GM18858 (cell line): Measurements from ENCODE around the gene NLRP8.
"Not testable (repeated sequence)": the region's sequence is repeated elsewhere in the genome, so short reads cannot be mapped to it uniquely, and the experiment has no call there.

Source experiments
- ATAC-seq: cut with Tn5 transposase; IDR thresholded peaks from one replicate; pipeline ENCODE4 v1.9.1; 2021; ENCODE audit not compliant: unreplicated experiment

The NLRP8 gene

DNA sequence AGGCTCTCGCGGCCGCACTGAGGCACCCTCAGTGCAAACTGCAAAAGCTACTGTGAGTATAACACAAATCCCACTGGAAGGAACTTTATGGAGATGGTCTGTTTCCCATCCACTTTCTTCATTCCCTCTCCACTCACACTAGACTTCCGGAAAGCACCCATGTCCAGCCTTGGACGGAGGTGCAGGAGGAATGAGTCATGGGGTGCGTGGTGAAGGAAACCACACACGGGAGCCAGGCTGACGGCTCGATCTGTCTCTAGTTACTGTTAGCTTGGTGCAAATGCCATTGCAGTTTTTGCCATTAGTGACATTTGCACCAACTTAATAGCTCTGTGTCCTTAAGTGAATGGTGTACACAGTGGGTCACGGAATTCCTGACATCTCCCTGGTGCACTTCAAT, 14.6 kb downstream of the NLRP8 start:
- ATAC-seq: no peak

DNA sequence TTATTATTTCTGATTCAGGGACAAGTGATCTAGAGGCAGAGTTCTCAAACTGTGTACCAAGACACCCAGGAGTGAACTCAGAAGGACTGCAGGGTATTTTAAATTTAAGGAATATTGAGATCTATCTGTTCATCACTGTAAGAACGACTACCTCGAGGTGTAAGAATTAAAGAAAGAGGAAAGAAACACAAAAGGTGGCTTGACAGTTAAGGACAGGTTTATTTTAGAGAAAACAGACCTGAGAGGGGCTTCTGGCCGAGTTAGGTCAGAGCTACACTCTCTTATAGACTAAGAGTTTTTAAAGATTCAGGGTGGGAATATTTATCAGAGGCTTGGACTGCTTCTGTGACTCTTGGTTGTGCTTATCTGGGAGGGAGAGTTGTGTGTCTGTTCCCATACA, 26.4 kb downstream of the NLRP8 start:
- no peak for ATAC-seq

DNA sequence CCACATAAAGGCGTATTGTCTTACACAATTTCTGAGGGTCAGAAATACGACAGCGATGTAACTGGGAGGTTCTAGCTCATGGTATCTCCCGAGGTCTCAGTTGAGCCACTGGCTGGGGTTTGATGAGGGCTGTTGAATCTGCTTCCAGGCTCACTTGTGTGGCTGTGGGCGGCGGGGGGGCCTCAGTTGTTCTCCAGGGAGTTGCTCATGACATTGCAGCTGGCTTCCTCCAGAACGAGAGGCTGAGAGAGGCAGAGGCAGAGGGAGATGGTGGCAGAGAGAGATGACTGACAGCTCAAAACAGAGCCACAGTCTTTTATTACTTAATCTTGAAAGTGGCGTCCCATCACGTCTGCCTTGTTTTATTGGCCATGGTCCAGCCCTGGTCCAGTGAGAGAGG, 32.8 kb downstream of the NLRP8 start:
- ATAC-seq: no peak

DNA sequence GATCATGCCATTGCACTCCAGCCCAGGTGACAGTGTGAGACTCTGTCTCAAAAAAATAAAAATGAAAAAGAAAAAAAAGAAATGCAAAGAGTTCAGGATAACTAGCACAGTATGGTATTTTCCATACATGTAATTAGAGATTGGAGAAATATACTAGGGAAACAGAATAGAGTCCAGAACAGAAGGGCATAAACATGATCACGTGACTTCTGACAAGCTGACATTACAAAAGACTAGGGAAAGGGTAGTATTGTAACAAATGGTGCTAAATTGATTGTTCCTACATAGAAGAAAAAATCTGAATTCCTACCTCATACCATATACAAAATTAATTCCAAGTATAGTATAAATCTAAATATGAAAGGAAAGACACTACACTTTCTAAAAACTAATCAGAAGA, 37.6 kb downstream of the NLRP8 start:
- ATAC-seq: no peak

DNA sequence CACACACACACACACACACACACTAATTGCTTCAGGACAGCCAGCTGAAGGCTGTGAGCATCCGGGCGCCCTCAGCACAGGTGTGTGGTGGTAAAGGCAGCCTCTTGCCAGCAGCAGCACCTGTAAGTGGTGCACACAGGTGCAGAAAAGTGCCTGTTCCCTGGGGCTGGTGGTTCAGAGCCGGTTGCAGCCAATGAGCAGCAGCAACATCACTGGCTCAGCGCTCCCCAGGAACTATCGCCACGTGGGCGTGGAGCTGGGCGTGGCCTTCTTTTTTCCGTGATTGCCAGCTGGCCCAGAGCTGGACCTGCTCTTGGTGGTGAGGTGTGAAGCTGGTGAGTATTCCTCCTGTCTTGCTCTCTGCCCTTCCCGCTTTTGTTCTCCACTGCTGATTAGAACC, 38.9 kb downstream of the NLRP8 start, which contains the start of gene NLRP5:
NLRP5 (plus strand) TSS at position 289 of the 400 bp plus-strand sequence.
- ATAC-seq: no peak

DNA sequence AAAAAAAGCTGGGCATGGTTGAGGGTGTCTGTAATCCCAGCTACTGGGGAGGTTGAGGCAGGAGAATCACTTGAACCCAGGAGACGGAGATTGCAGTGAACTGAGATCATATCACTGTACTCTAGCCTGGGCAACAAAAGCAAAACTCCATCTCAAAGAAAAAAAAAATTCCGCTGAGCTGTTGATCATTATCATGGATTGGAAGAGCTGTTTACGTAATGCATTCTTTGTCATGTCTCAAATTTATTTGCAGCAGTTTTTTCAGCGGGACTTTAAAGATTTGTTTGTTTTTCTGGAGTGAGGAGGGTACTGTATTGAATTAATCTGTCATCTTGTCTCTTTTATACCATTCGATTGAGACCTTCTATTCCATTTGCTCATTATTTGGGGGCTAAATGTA, 43.2 kb downstream of the NLRP8 start:
- ATAC-seq: no peak

DNA sequence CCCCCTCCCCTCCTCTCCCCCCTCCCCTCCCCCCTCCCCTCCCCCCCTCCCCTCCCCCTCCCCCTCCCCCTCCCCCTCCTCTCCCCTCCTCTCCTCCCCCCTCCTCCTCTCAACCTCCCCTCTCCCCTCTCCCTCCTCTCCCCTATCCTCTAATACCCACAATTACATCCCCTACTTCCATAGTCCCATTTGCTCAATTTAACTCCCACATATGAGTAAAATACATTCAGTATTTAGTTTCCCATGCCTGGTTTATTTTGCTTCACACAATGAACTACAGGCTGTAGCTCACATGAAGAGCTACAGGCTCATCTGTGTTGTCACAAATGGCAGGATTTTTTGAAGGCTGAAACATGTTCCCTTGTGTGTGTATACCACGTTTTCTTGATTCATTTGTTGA, 45.9 kb downstream of the NLRP8 start:
- no peak for ATAC-seq

DNA sequence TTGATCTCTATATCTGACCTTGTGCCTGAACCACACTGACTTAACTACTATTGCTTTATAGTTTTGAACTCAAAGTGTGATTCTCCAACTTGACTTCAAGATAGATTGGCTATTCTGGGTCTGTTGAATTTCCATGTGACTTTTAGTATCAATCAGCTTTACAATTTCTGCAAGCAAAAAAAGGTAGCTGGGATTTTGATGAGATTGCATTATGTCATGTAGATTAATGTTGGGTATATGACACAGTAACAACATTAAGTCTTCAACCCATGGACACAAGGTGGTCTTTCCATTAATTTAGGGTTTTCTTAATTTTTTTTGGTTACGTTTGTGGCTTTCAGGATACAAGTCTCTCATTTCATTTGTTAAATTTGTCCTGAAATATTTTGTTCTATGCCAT, 67.1 kb downstream of the NLRP8 start:
- ATAC-seq: no peak

DNA sequence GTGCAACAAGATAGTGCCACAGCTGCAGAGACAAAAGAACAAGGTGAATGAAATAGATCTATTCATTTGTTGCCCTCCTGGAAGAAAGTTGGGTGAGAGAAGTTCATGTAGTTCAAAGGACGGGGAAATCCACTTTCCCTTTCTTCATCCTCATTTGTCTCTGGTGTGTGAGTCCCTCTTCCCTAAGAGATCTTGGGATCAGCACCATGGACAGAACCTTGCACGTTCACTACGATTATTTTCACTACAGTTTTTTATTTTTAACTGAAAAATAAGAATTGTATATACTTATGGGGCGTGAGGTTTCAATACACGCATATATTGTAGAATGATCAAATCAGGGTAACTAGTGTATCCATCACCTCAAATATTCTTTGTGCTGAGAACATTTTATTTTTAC, 68.1 kb downstream of the NLRP8 start:
- no peak for ATAC-seq

DNA sequence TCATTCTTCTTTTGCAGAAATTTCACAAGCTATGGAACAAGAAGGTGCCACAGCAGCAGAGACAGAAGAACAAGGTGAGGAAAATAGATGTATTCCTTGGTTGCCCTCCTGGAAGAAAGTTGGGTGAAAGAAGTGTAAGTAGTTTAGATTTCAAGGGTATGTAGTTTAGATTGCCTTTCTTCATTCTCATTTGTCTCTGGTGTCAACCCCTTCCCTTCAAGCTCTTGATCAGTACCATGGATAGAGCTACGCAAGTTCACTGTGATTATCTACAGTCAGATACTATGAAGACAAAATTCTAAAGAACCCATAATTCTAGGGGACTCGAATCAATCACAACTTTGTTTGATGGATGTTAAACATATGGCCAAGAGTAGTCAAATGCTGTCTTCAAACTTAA, 71.7 kb downstream of the NLRP8 start:
- not testable (repeated sequence) for ATAC-seq

DNA sequence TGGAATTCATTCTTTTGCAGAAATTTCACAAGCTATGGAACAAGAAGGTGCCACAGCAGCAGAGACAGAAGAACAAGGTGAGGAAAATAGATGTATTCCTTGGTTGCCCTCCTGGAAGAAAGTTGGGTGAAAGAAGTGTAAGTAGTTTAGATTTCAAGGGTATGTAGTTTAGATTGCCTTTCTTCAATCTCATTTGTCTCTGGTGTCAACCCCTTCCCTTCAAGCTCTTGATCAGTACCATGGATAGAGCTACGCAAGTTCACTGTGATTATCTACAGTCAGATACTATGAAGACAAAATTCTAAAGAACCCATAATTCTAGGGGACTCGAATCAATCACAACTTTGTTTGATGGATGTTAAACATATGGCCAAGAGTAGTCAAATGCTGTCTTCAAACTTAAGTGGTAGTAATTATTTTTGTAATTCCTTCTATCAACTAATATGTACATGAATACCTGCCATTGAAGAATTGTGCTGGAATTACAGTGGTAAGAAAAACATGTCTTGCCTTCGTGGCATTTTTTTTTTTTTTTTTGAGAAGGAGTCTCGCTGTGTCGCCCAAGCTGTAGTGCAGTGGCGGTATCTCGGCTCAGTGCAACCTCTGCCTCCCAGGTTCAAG, 72.8 kb downstream of the NLRP8 start:
- not testable (repeated sequence) for ATAC-seq

DNA sequence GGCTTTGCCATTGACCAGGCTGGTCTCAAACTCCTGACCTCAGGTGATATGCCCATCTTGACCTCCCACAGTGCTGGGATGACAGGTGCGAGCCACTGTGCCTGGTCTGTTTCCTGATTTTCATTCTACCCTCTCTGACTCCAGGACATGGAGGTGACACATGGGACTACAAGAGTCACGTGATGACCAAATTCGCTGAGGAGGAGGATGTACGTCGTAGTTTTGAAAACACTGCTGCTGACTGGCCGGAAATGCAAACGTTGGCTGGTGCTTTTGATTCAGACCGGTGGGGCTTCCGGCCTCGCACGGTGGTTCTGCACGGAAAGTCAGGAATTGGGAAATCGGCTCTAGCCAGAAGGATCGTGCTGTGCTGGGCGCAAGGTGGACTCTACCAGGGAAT, 79.1 kb downstream of the NLRP8 start:
- ATAC-seq: no peak
